ENCODE data around the gene PLXNB1. TPM values are rescaled to one million over a fixed set of nuclear protein-coding genes. Genes with fewer than 3 reads are reported as not detected.

The PLXNB1 gene
- total RNA-seq, 1 experiment from 2014 or later, result 35.6 TPM

DNA sequence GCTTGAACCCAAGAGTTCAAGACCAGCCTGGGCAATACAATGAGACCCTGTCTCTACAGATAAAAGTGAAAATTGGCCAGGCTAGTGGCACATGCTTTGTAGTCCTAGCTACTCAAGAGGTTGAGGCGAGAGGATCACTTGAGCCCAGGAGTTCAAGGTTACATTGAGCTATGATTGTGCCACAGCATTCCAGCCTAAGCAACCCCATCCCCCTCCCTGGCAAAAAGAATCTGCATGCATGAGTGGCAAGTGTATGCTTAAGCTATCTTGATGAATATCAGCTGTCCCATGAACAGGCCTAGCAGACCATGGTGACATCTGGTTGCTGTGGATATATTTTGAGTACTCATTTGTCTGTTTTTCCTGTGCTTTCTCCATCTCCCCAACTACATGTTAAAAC, 21.4 kb upstream of the PLXNB1 start:
- Histone ChIP-seq H3K27me3 (ENCODE audit: insufficient read depth, low read length) (no peaks in the 10 kb centered on the region), H3K4me3 (replicated peaks in 1 of 2; ENCODE audit: low read depth in 1 of 2, low read length in 2 of 2) (no peak overlapping the region), H4K20me1 (ENCODE audit: insufficient read depth) (no peaks in the 10 kb centered on the region), H3K4me1 (ENCODE audit: control insufficient read depth in 1 of 2, insufficient read depth in 2 of 2, low read length in 2 of 2) (peaks cover 4 to 13% of the 10 kb centered on the region in 2 experiments; a peak in 3 of 4 replicates), H3K9ac (ENCODE audit: low read length) (no peak overlapping the region), H3K27ac (ENCODE audit: low read depth, low read length) (no peak overlapping the region), H3K36me3 (ENCODE audit: control insufficient read depth in 1 of 2, insufficient read depth in 2 of 2, low read length in 2 of 2) (peaks cover 8 to 44% of the 10 kb centered on the region in 2 experiments), H3K9me2 (ENCODE audit: insufficient read depth) (no peaks in the 10 kb centered on the region), H3K9me3 (ENCODE audit: control insufficient read depth in 1 of 2, insufficient read depth in 1 of 2, low read depth in 1 of 2, low read length in 2 of 2) (no peaks in the 10 kb centered on the region), H3K79me2 (ENCODE audit: insufficient read depth, low read length) (peaks cover 23% of the 10 kb centered on the region), H3K4me2 (ENCODE audit: low read length) (no peak overlapping the region), H2AFZ (ENCODE audit: low read depth, low read length, poor library complexity, severe bottlenecking) (no peak overlapping the region)
- ATAC-seq (no peak), DNase-seq (ENCODE audit: low read depth, low spot score) (no peak)
- CTCF ChIA-PET, result interaction anchor here (3.2 kb wide), 1 partner anchor 15 kb away, joined by 11 read pairs; no protein-coding TSS in a partner anchor
- no TSS peak for BruUV-seq (replicated peaks)
- no peak for TF ChIP-seq EZH2phosphoT487 (IDR thresholded peaks at IDR 0.05; ENCODE audit: borderline replicate concordance)
- TF ChIP-seq POLR2A (IDR thresholded peaks at IDR 0.05; ENCODE audit: borderline replicate concordance, extremely low read depth, insufficient read depth, insufficient read length), result no peak
- no peak for TF ChIP-seq SRF (IDR thresholded peaks at IDR 0.05; ENCODE audit: low read depth)
- no peak for TF ChIP-seq SIN3A (IDR thresholded peaks at IDR 0.05; ENCODE audit: low read depth)
- TF ChIP-seq TCF7L2 (IDR thresholded peaks at IDR 0.05; ENCODE audit: borderline replicate concordance, extremely low read depth, insufficient read depth, insufficient read length), result no peak
- no peak for TF ChIP-seq CEBPB (IDR thresholded peaks at IDR 0.05; ENCODE audit: low read depth)
- TF ChIP-seq, protein P1, sequence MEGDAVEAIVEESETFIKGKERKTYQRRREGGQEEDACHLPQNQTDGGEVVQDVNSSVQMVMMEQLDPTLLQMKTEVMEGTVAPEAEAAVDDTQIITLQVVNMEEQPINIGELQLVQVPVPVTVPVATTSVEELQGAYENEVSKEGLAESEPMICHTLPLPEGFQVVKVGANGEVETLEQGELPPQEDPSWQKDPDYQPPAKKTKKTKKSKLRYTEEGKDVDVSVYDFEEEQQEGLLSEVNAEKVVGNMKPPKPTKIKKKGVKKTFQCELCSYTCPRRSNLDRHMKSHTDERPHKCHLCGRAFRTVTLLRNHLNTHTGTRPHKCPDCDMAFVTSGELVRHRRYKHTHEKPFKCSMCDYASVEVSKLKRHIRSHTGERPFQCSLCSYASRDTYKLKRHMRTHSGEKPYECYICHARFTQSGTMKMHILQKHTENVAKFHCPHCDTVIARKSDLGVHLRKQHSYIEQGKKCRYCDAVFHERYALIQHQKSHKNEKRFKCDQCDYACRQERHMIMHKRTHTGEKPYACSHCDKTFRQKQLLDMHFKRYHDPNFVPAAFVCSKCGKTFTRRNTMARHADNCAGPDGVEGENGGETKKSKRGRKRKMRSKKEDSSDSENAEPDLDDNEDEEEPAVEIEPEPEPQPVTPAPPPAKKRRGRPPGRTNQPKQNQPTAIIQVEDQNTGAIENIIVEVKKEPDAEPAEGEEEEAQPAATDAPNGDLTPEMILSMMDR (IDR thresholded peaks at IDR 0.05 in 2 of 3, conservative IDR thresholded peaks at IDR 0.05 in 1 of 3; ENCODE audit: borderline replicate concordance in 1 of 3, insufficient read depth in 1 of 3, low read depth in 2 of 3, low read length in 2 of 3), result no peak
- TF ChIP-seq, protein P2, sequence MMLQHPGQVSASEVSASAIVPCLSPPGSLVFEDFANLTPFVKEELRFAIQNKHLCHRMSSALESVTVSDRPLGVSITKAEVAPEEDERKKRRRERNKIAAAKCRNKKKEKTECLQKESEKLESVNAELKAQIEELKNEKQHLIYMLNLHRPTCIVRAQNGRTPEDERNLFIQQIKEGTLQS (IDR thresholded peaks at IDR 0.05), result no peak
- TF ChIP-seq, protein P3, sequence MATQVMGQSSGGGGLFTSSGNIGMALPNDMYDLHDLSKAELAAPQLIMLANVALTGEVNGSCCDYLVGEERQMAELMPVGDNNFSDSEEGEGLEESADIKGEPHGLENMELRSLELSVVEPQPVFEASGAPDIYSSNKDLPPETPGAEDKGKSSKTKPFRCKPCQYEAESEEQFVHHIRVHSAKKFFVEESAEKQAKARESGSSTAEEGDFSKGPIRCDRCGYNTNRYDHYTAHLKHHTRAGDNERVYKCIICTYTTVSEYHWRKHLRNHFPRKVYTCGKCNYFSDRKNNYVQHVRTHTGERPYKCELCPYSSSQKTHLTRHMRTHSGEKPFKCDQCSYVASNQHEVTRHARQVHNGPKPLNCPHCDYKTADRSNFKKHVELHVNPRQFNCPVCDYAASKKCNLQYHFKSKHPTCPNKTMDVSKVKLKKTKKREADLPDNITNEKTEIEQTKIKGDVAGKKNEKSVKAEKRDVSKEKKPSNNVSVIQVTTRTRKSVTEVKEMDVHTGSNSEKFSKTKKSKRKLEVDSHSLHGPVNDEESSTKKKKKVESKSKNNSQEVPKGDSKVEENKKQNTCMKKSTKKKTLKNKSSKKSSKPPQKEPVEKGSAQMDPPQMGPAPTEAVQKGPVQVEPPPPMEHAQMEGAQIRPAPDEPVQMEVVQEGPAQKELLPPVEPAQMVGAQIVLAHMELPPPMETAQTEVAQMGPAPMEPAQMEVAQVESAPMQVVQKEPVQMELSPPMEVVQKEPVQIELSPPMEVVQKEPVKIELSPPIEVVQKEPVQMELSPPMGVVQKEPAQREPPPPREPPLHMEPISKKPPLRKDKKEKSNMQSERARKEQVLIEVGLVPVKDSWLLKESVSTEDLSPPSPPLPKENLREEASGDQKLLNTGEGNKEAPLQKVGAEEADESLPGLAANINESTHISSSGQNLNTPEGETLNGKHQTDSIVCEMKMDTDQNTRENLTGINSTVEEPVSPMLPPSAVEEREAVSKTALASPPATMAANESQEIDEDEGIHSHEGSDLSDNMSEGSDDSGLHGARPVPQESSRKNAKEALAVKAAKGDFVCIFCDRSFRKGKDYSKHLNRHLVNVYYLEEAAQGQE (IDR thresholded peaks at IDR 0.05; ENCODE audit: low read depth), result no peak
- TF ChIP-seq ZNF274 (IDR thresholded peaks at IDR 0.05; ENCODE audit: low read depth, low read length), result no peak
- no peak for TF ChIP-seq SP1 (IDR thresholded peaks at IDR 0.05; ENCODE audit: low read depth)
- TF ChIP-seq POLR2AphosphoS5 (IDR thresholded peaks at IDR 0.05; ENCODE audit: low read depth, low read length), result no peak
- TF ChIP-seq ZFX (IDR thresholded peaks at IDR 0.05), result no peak
- no peak for TF ChIP-seq JUND (IDR thresholded peaks at IDR 0.05)
- TF ChIP-seq EZH2 (IDR thresholded peaks at IDR 0.05), result no peak
- no peak for TF ChIP-seq RAD21 (IDR thresholded peaks at IDR 0.05; ENCODE audit: low read depth)
- TF ChIP-seq, protein P4, sequence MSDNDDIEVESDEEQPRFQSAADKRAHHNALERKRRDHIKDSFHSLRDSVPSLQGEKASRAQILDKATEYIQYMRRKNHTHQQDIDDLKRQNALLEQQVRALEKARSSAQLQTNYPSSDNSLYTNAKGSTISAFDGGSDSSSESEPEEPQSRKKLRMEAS (IDR thresholded peaks at IDR 0.05), result no peak
- no peak for TF ChIP-seq YY1 (IDR thresholded peaks at IDR 0.05; ENCODE audit: extremely low read depth, insufficient replicate concordance, low read depth, low read length)
- RAD21 ChIA-PET (ENCODE audit: low non-redundant PET in 1 of 2, low total read pairs in 2 of 2, uncharacterized antibody in 2 of 2, unreplicated experiment in 2 of 2), result no interaction called here
- intact Hi-C loops (cut with micrococcal nuclease), result no loop called here
- POLR2A ChIA-PET, result no interaction called here
